ENCODE results near the gene DBF4B.
"Not testable (repeated sequence)": the region's sequence is repeated elsewhere in the genome, so short reads cannot be mapped to it uniquely, and the experiment has no call there.

DBF4B gene

DNA sequence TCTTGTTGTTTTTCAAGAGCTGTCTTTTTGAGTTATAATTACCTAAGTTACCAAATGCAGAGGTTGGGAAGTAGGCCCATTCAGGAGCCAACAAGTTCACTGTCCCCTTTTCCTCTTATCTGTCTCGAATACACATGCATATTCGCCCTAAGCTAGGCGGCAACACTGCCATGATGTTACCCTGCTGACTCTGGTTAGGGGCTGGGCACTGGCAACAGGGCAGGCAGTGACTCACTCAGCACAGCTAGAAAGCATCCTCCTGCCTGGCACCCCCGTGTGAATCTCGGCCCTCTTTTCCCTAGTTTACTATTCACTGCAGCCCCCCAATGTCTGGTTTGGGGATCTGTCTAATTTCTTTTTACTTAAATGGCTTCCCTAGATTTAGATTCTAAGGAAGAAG, 13.8 kb downstream of the DBF4B start:
- no peak overlapping the region for H3K9ac ChIP-seq (ENCODE audit: low read depth in 1 of 2, low read length in 2 of 2)
- H3K27me3 ChIP-seq (ENCODE audit: control insufficient read depth in 2 of 2, insufficient read depth in 2 of 2, low read length in 2 of 2) = no peaks in the 10 kb centered on the region
- no peaks in the 10 kb centered on the region for H3K9me3 ChIP-seq (ENCODE audit: control insufficient read depth in 2 of 2, low read length in 2 of 2)
- H3K4me3 ChIP-seq (ENCODE audit: low read length in 2 of 2) = no peak overlapping the region
- H3K4me1 ChIP-seq (ENCODE audit: control insufficient read depth in 2 of 2, insufficient read depth in 2 of 2, low read length in 2 of 2) = no peaks in the 10 kb centered on the region
- H3K27ac ChIP-seq (ENCODE audit: low read depth in 2 of 2, low read length in 2 of 2) = no peak overlapping the region
- H3K36me3 ChIP-seq (ENCODE audit: control insufficient read depth in 2 of 2, insufficient read depth in 2 of 2, low read length in 2 of 2) = no peaks in the 10 kb centered on the region

DNA sequence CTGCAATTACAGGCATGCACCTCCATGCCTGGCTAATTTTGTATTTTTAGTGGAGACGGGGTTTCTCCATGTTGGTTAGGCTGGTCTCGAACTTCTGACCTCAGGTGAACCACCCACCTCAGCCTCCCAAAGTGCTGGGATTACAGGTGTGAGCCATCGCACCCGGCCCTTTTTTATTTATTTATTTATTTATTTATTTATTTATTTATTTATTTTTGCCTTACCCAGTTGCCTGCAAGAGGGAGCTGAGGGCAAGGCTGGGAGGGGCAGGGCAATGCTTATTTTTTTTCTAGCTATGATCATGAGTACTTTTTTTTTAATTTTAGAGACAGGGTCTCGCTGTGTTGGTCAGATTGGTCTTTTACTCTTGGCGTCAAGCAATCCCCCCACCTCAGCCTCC, 17.7 kb downstream of the DBF4B start:
- H3K9me3 ChIP-seq (ENCODE audit: control insufficient read depth in 2 of 2, low read length in 2 of 2); H3K4me3 ChIP-seq (ENCODE audit: low read length in 2 of 2); H3K36me3 ChIP-seq (ENCODE audit: control insufficient read depth in 2 of 2, insufficient read depth in 2 of 2, low read length in 2 of 2); H3K27ac ChIP-seq (ENCODE audit: low read depth in 2 of 2, low read length in 2 of 2); H3K27me3 ChIP-seq (ENCODE audit: control insufficient read depth in 2 of 2, insufficient read depth in 2 of 2, low read length in 2 of 2); H3K9ac ChIP-seq (ENCODE audit: low read depth in 1 of 2, low read length in 2 of 2); H3K4me1 ChIP-seq (ENCODE audit: control insufficient read depth in 2 of 2, insufficient read depth in 2 of 2, low read length in 2 of 2): not testable (repeated sequence)

- H3K4me3 ChIP-seq (ENCODE audit: low read length in 2 of 2) = no peak overlapping the region
- no peaks in the 10 kb centered on the region for H3K9me3 ChIP-seq (ENCODE audit: control insufficient read depth in 2 of 2, low read length in 2 of 2)
- H3K4me1 ChIP-seq (ENCODE audit: control insufficient read depth in 2 of 2, insufficient read depth in 2 of 2, low read length in 2 of 2) = no peaks in the 10 kb centered on the region
- no peak overlapping the region for H3K9ac ChIP-seq (ENCODE audit: low read depth in 1 of 2, low read length in 2 of 2)
- no peaks in the 10 kb centered on the region for H3K36me3 ChIP-seq (ENCODE audit: control insufficient read depth in 2 of 2, insufficient read depth in 2 of 2, low read length in 2 of 2)
- no peaks in the 10 kb centered on the region for H3K27me3 ChIP-seq (ENCODE audit: control insufficient read depth in 2 of 2, insufficient read depth in 2 of 2, low read length in 2 of 2)
- no peak overlapping the region for H3K27ac ChIP-seq (ENCODE audit: low read depth in 2 of 2, low read length in 2 of 2)
Observed at GRCh38 chr17:44733753-44734152, 25.3 kb downstream of the DBF4B start.

- Histone ChIP-seq H3K36me3 (ENCODE audit: control insufficient read depth in 2 of 2, insufficient read depth in 2 of 2, low read length in 2 of 2) (no peaks in the 10 kb centered on the region), H3K9ac (ENCODE audit: low read depth in 1 of 2, low read length in 2 of 2) (no peak overlapping the region), H3K9me3 (ENCODE audit: control insufficient read depth in 2 of 2, low read length in 2 of 2) (no peaks in the 10 kb centered on the region), H3K4me3 (ENCODE audit: low read length in 2 of 2) (no peak overlapping the region), H3K4me1 (ENCODE audit: control insufficient read depth in 2 of 2, insufficient read depth in 2 of 2, low read length in 2 of 2) (no peaks in the 10 kb centered on the region), H3K27ac (ENCODE audit: low read depth in 2 of 2, low read length in 2 of 2) (no peak overlapping the region), H3K27me3 (ENCODE audit: control insufficient read depth in 2 of 2, insufficient read depth in 2 of 2, low read length in 2 of 2) (no peaks in the 10 kb centered on the region)
Observed at GRCh38 chr17:44734272-44734671, 25.8 kb downstream of the DBF4B start.

DNA sequence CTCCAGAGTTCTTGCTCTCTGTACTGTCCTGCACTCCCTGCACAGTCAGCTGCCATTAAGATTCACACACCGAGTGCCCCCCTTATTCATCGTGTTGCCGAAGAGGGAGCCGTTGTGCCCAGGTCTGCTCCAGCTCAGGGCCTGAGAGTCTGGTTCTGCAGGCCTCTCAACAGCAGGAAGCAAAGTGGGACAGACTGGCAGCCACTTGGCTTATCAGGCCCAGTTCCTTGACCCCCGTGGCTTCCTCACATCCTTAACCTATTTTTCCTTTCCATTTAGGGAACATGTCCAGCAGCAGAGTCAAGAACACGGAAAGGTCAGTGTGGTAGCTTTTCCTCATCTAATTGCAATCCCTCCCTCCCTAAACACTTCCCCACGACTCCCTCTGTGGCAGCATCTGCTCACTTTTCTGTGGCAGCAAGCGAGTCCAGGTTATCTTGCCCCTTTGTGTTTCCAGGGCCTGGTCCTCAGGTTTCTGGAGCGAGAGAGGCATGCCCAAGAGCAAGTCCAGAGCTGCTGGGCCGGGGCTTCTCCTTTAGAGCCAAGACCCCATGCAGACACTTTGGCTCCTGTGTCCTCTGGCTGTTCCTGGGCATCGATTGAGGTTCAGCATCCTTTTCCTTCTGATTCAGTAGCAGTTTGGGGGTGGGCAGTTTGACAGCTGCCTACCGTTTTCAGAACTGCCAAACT, 28.2 kb downstream of the DBF4B start:
- Histone ChIP-seq H3K36me3 (ENCODE audit: control insufficient read depth in 2 of 2, insufficient read depth in 2 of 2, low read length in 2 of 2) (no peaks in the 10 kb centered on the region), H3K4me3 (ENCODE audit: low read length in 2 of 2) (no peak overlapping the region), H3K27me3 (ENCODE audit: control insufficient read depth in 2 of 2, insufficient read depth in 2 of 2, low read length in 2 of 2) (no peaks in the 10 kb centered on the region), H3K9ac (ENCODE audit: low read depth in 1 of 2, low read length in 2 of 2) (no peak overlapping the region), H3K9me3 (ENCODE audit: control insufficient read depth in 2 of 2, low read length in 2 of 2) (no peaks in the 10 kb centered on the region), H3K4me1 (ENCODE audit: control insufficient read depth in 2 of 2, insufficient read depth in 2 of 2, low read length in 2 of 2) (no peaks in the 10 kb centered on the region), H3K27ac (ENCODE audit: low read depth in 2 of 2, low read length in 2 of 2) (no peak overlapping the region)

DNA sequence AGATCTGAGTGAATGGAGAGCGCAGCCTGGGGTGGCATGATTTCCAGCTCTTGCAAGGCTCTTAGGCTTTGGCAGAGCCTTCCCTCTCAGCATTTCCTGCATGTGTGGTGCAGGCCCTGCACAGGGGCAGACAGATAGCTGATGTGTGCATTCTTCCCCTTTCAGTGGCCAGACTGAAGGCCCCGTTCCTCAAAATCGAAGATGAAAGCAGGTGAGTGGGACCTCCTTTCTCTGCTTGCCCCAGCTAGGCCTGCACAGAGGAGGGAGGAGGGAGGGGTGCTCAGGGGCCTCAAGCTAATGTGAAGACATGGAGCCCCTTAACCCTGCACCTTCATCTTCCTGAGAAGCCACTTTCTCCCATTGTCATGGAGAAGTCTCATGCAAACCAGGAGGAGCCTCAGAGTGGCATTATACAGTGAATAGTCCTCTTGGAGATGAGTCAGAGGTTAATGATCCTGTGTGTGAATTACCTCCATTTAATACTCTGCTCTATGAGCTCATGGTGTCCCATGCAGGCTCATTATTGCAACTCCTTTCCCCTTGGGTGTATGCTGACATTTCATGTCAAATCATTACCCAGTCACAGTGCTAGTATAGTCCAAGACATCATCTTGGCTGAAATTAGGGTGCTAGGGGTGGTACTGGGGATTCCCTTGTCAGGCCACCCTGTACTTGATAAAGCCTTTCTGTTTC, 29.9 kb downstream of the DBF4B start:
- Histone ChIP-seq H3K9ac (ENCODE audit: low read depth in 1 of 2, low read length in 2 of 2) (no peak overlapping the region), H3K4me3 (ENCODE audit: low read length in 2 of 2) (no peak overlapping the region), H3K9me3 (ENCODE audit: control insufficient read depth in 2 of 2, low read length in 2 of 2) (no peaks in the 10 kb centered on the region), H3K4me1 (ENCODE audit: control insufficient read depth in 2 of 2, insufficient read depth in 2 of 2, low read length in 2 of 2) (no peaks in the 10 kb centered on the region), H3K27ac (ENCODE audit: low read depth in 2 of 2, low read length in 2 of 2) (no peak overlapping the region), H3K27me3 (ENCODE audit: control insufficient read depth in 2 of 2, insufficient read depth in 2 of 2, low read length in 2 of 2) (no peaks in the 10 kb centered on the region), H3K36me3 (ENCODE audit: control insufficient read depth in 2 of 2, insufficient read depth in 2 of 2, low read length in 2 of 2) (no peaks in the 10 kb centered on the region)

GRCh38 chr17:44741316-44741715, 32.9 kb downstream of the DBF4B start:
- H3K4me1 ChIP-seq (ENCODE audit: control insufficient read depth in 2 of 2, insufficient read depth in 2 of 2, low read length in 2 of 2) = no peaks in the 10 kb centered on the region
- H3K4me3 ChIP-seq (ENCODE audit: low read length in 2 of 2) = no peak overlapping the region
- no peak overlapping the region for H3K9ac ChIP-seq (ENCODE audit: low read depth in 1 of 2, low read length in 2 of 2)
- H3K27me3 ChIP-seq (ENCODE audit: control insufficient read depth in 2 of 2, insufficient read depth in 2 of 2, low read length in 2 of 2) = no peaks in the 10 kb centered on the region
- H3K9me3 ChIP-seq (ENCODE audit: control insufficient read depth in 2 of 2, low read length in 2 of 2) = no peaks in the 10 kb centered on the region
- H3K36me3 ChIP-seq (ENCODE audit: control insufficient read depth in 2 of 2, insufficient read depth in 2 of 2, low read length in 2 of 2) = no peaks in the 10 kb centered on the region
- H3K27ac ChIP-seq (ENCODE audit: low read depth in 2 of 2, low read length in 2 of 2) = no peak overlapping the region

GRCh38 chr17:44745301-44745700, 36.8 kb downstream of the DBF4B start:
- Histone ChIP-seq H3K27me3 (ENCODE audit: control insufficient read depth in 2 of 2, insufficient read depth in 2 of 2, low read length in 2 of 2) (no peaks in the 10 kb centered on the region), H3K4me3 (ENCODE audit: low read length in 2 of 2) (no peak overlapping the region), H3K27ac (ENCODE audit: low read depth in 2 of 2, low read length in 2 of 2) (no peak overlapping the region), H3K4me1 (ENCODE audit: control insufficient read depth in 2 of 2, insufficient read depth in 2 of 2, low read length in 2 of 2) (no peaks in the 10 kb centered on the region), H3K9me3 (ENCODE audit: control insufficient read depth in 2 of 2, low read length in 2 of 2) (no peaks in the 10 kb centered on the region), H3K36me3 (ENCODE audit: control insufficient read depth in 2 of 2, insufficient read depth in 2 of 2, low read length in 2 of 2) (peaks cover 0 to 6% of the 10 kb centered on the region in 2 donors), H3K9ac (ENCODE audit: low read depth in 1 of 2, low read length in 2 of 2) (no peak overlapping the region)

DNA sequence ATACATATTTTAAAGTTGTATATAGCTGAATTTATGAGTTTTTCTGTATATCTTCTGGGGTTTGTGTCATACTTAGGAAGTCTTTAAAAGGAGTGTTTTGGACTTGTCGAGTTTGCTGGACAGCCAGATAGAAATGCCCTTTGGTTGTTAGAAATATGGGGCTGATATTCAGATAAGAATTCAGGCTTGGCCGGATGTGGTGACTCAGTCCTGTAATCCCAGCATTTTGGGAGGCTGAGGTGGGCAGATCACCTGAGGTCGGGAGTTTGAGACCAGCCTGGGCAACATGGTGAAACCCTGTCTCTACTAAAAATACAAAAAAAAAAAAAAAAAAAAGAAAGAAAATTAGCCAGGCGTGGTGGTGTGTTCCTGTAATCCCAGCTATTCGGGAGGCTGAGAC, 37.3 kb downstream of the DBF4B start:
- H3K9me3 ChIP-seq (ENCODE audit: control insufficient read depth in 2 of 2, low read length in 2 of 2); H3K4me1 ChIP-seq (ENCODE audit: control insufficient read depth in 2 of 2, insufficient read depth in 2 of 2, low read length in 2 of 2); H3K36me3 ChIP-seq (ENCODE audit: control insufficient read depth in 2 of 2, insufficient read depth in 2 of 2, low read length in 2 of 2): not testable (repeated sequence)

GRCh38 chr17:44747566-44747965, 39.1 kb downstream of the DBF4B start:
- Histone ChIP-seq H3K9ac (ENCODE audit: low read depth in 1 of 2, low read length in 2 of 2) (no peak overlapping the region), H3K27ac (ENCODE audit: low read depth in 2 of 2, low read length in 2 of 2) (no peak overlapping the region), H3K27me3 (ENCODE audit: control insufficient read depth in 2 of 2, insufficient read depth in 2 of 2, low read length in 2 of 2) (no peaks in the 10 kb centered on the region), H3K4me3 (ENCODE audit: low read length in 2 of 2) (no peak overlapping the region), H3K4me1 (ENCODE audit: control insufficient read depth in 2 of 2, insufficient read depth in 2 of 2, low read length in 2 of 2) (no peaks in the 10 kb centered on the region), H3K36me3 (ENCODE audit: control insufficient read depth in 2 of 2, insufficient read depth in 2 of 2, low read length in 2 of 2) (peaks cover 0 to 8% of the 10 kb centered on the region in 2 donors), H3K9me3 (ENCODE audit: control insufficient read depth in 2 of 2, low read length in 2 of 2) (no peaks in the 10 kb centered on the region)

More for the DNA sequence above, 37.3 kb downstream of the DBF4B start:
- not testable (repeated sequence) for H3K27ac ChIP-seq (ENCODE audit: low read depth in 2 of 2, low read length in 2 of 2); H3K4me3 ChIP-seq (ENCODE audit: low read length in 2 of 2); H3K9ac ChIP-seq (ENCODE audit: low read depth in 1 of 2, low read length in 2 of 2); H3K27me3 ChIP-seq (ENCODE audit: control insufficient read depth in 2 of 2, insufficient read depth in 2 of 2, low read length in 2 of 2)
